Astrocyte (in vitro differentiated cells and primary cell): ENCODE data around the gene TMA7. TPM values are rescaled to one million over a fixed set of nuclear protein-coding genes. Genes with fewer than 3 reads are reported as not detected.

ENCODE experiments used
- DNase-seq: peaks from one replicate; pipeline ENCODE4 v3.0.0-alpha.2; 2010; ENCODE audit warnings: low read depth
- FAIRE-seq: peaks from 2 replicates; lab custom pipeline; 2011; peaks lifted over from hg19 to GRCh38; lab: Jason Lieb, UNC
- H2AFZ ChIP-seq: 2 replicates; pipeline ENCODE4 v1.6.0; 2012; ENCODE audit warnings: low read depth, low read length, inconsistent platforms
- H3K27ac ChIP-seq: 2 replicates; pipeline ENCODE4 v1.5.1; 2011; ENCODE audit warnings: low read depth, low read length, inconsistent platforms
- H3K27me3 ChIP-seq: 2 replicates; pipeline ENCODE4 v1.6.0; 2011; ENCODE audit warnings: low read length, inconsistent platforms; ENCODE audit not compliant: insufficient read depth
- H3K36me3 ChIP-seq: 2 replicates; pipeline ENCODE4 v1.5.1; 2011; ENCODE audit warnings: low read length, inconsistent platforms; ENCODE audit not compliant: insufficient read depth
- H3K4me1 ChIP-seq: 2 replicates; pipeline ENCODE4 v1.5.1; 2011; ENCODE audit warnings: low read length, inconsistent platforms; ENCODE audit not compliant: insufficient read depth
- H3K4me2 ChIP-seq: 2 replicates; pipeline ENCODE4 v1.6.0; 2012; ENCODE audit warnings: low read length, inconsistent platforms
- H3K4me3 ChIP-seq: 2 replicates; pipeline ENCODE4 v1.5.1; 2011; ENCODE audit warnings: low read depth, mild to moderate bottlenecking, low read length, inconsistent platforms; ENCODE audit not compliant: insufficient read depth
- H3K79me2 ChIP-seq: 2 replicates; pipeline ENCODE4 v1.6.0; 2012; ENCODE audit warnings: mild to moderate bottlenecking, low read length, inconsistent platforms; ENCODE audit not compliant: insufficient read depth
- H3K9ac ChIP-seq: 2 replicates; pipeline ENCODE4 v1.6.0; 2012; ENCODE audit warnings: mild to moderate bottlenecking, low read length, inconsistent platforms
- H3K9me3 ChIP-seq: 2 replicates; pipeline ENCODE4 v1.5.1; 2012; ENCODE audit warnings: low read depth, mild to moderate bottlenecking, low read length, inconsistent platforms; ENCODE audit not compliant: insufficient read depth
- H4K20me1 ChIP-seq: 2 replicates; pipeline ENCODE4 v1.6.0; 2012; ENCODE audit warnings: low read length, inconsistent platforms; ENCODE audit not compliant: insufficient read depth
- H3K27ac Mint-ChIP-seq: one replicate; pipeline ENCODE4 v1.8.0; 2021; ENCODE audit warnings: mild to moderate bottlenecking, mixed read lengths; ENCODE audit not compliant: unreplicated experiment
- H3K27me3 Mint-ChIP-seq: one replicate; pipeline ENCODE4 v1.8.0; 2021; ENCODE audit warnings: low read depth, mixed read lengths; ENCODE audit not compliant: unreplicated experiment
- H3K36me3 Mint-ChIP-seq: one replicate; pipeline ENCODE4 v1.8.0; 2021; ENCODE audit warnings: low read depth, mixed read lengths; ENCODE audit not compliant: unreplicated experiment
- H3K4me1 Mint-ChIP-seq: one replicate; pipeline ENCODE4 v1.8.0; 2021; ENCODE audit warnings: low read depth, mixed read lengths; ENCODE audit not compliant: unreplicated experiment
- H3K4me3 Mint-ChIP-seq: one replicate; pipeline ENCODE4 v1.8.0; 2021; ENCODE audit warnings: mild to moderate bottlenecking, moderate library complexity, mixed read lengths; ENCODE audit not compliant: unreplicated experiment
- H3K9me3 Mint-ChIP-seq: one replicate; pipeline ENCODE4 v1.8.0; 2021; ENCODE audit warnings: mild to moderate bottlenecking, mixed read lengths; ENCODE audit not compliant: unreplicated experiment
- EZH2 ChIP-seq: IDR thresholded peaks from 2 replicates; pipeline ENCODE4 v1.6.1; 2012; ENCODE audit warnings: mild to moderate bottlenecking, low read length, inconsistent platforms; ENCODE audit not compliant: insufficient read depth
- total RNA-seq: library from RNA; stranded (reverse); gene quantifications from 2 replicates; pipeline ENCODE4 v1.2.1, GENCODE V29; 2021
- TF ChIP-seq, protein P1 (sequence below): IDR thresholded peaks from 2 replicates; pipeline ENCODE4 v1.5.1; 2011; ENCODE audit warnings: low read depth, mild to moderate bottlenecking, inconsistent platforms, low read length, moderate library complexity; ENCODE audit not compliant: insufficient read depth

The TMA7 gene
- total RNA-seq, 1 donor from 2014 or later = 272 TPM

DNA sequence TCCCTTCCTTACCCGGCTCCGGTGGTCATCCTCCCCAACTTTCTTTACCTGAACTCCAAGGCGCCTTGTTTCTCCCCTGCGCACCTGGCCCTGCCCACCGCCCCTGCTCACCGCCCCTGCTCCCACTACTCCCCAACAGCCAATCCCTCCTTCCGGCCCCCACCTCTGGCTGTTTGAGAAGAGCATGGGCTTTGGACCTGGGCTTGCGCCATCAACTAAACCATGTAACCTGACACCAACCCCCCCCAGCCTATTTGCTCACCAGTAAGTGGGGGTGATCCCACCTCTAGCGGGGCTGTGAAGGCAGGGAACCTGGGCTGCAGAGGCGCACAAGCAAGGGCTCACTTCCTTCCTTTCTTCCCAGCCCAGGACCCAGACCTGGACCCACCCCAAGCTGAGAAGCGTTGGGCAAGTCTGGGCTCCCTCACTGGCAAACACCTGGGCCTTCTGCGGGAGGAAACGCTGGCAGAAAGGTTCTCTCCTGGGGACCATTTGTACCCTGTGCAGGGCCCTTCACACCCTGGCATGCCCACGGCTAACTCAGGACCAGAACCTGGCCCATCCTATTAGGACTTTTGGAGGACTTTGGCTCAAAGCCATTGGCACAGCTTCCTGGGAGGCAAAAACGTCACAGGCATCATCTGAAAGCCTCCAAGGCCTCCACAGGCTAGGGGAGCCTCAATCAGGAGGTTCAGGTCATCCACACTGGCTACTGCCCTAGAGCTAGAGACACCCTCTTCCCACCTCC is 9.9 kb upstream of the TMA7 start, which contains the start of gene PLXNB1:
Gene PLXNB1, minus strand, starts transcription at position 127 of the 748 bp plus-strand sequence. CDS start 5,475 bp downstream, outside the sequence.
- Histone ChIP-seq H3K27ac (peak within 1 kb of the TSS; percentile 53), H3K9ac (peak within 1 kb of the TSS; percentile 84), H3K79me2 (peaks cover 35% of the 10 kb centered on the region), H3K9me3 (no peaks in the 10 kb centered on the region), H3K4me3 (peak within 1 kb of the TSS; percentile 68), H3K36me3 (peaks cover 7% of the 10 kb centered on the region), H2AFZ (peak within 1 kb of the TSS; percentile 85), H4K20me1 (peaks cover 33% of the 10 kb centered on the region), H3K4me2 (peak within 1 kb of the TSS; percentile 97), H3K27me3 (no peaks in the 10 kb centered on the region), H3K4me1 (peaks cover 58% of the 10 kb centered on the region)
- TF ChIP-seq, protein P1, sequence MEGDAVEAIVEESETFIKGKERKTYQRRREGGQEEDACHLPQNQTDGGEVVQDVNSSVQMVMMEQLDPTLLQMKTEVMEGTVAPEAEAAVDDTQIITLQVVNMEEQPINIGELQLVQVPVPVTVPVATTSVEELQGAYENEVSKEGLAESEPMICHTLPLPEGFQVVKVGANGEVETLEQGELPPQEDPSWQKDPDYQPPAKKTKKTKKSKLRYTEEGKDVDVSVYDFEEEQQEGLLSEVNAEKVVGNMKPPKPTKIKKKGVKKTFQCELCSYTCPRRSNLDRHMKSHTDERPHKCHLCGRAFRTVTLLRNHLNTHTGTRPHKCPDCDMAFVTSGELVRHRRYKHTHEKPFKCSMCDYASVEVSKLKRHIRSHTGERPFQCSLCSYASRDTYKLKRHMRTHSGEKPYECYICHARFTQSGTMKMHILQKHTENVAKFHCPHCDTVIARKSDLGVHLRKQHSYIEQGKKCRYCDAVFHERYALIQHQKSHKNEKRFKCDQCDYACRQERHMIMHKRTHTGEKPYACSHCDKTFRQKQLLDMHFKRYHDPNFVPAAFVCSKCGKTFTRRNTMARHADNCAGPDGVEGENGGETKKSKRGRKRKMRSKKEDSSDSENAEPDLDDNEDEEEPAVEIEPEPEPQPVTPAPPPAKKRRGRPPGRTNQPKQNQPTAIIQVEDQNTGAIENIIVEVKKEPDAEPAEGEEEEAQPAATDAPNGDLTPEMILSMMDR = no peak
- no peak for TF ChIP-seq EZH2
- FAIRE-seq = no peak
- peak within 1 kb of the TSS; percentile 85 for H3K4me3 Mint-ChIP-seq
- H3K4me1 Mint-ChIP-seq = peaks cover 48% of the 10 kb centered on the region
- H3K27ac Mint-ChIP-seq = peak within 1 kb of the TSS; percentile 53
- peaks cover 6% of the 10 kb centered on the region for H3K36me3 Mint-ChIP-seq
- no peaks in the 10 kb centered on the region for H3K9me3 Mint-ChIP-seq
- no peaks in the 10 kb centered on the region for H3K27me3 Mint-ChIP-seq
- peak; percentile 75 for DNase-seq

- DNase-seq = no peak
- H3K4me2 ChIP-seq = peak overlapping the region; percentile 97
- no peak overlapping the region for H3K27ac ChIP-seq
- H3K9ac ChIP-seq = no peak overlapping the region
- H3K9me3 ChIP-seq = no peaks in the 10 kb centered on the region
- H4K20me1 ChIP-seq = peaks cover 33% of the 10 kb centered on the region
- no peak overlapping the region for H2AFZ ChIP-seq
- H3K4me1 ChIP-seq = peaks cover 53% of the 10 kb centered on the region
- no peaks in the 10 kb centered on the region for H3K27me3 ChIP-seq
- no peak overlapping the region for H3K4me3 ChIP-seq
- peaks cover 7% of the 10 kb centered on the region for H3K36me3 ChIP-seq
- peaks cover 29% of the 10 kb centered on the region for H3K79me2 ChIP-seq
- Mint-ChIP-seq H3K4me1 (peaks cover 45% of the 10 kb centered on the region), H3K27ac (peak overlapping the region; percentile 53), H3K4me3 (peak overlapping the region; percentile 82), H3K27me3 (no peaks in the 10 kb centered on the region), H3K9me3 (no peaks in the 10 kb centered on the region), H3K36me3 (peaks cover 6% of the 10 kb centered on the region)
- TF ChIP-seq, protein P1 = no peak
- TF ChIP-seq EZH2 = no peak
- no peak for FAIRE-seq
Observed at GRCh38 chr3:48430708-48431101, 9.4 kb upstream of the TMA7 start.
